Jurkat, Clone E6-1 (cell line): ENCODE measurements around the gene PDIA5.

Experiments used
- DNase-seq: peaks from one replicate; pipeline ENCODE4 v3.0.0-alpha.2; 2011; ENCODE audit warnings: low read depth, low spot score
- H3K4me3 ChIP-seq: 2 replicates; pipeline ENCODE4 v1.5.1; 2011; ENCODE audit warnings: mild to moderate bottlenecking, low read length, control low read depth, moderate library complexity

PDIA5 gene

DNA sequence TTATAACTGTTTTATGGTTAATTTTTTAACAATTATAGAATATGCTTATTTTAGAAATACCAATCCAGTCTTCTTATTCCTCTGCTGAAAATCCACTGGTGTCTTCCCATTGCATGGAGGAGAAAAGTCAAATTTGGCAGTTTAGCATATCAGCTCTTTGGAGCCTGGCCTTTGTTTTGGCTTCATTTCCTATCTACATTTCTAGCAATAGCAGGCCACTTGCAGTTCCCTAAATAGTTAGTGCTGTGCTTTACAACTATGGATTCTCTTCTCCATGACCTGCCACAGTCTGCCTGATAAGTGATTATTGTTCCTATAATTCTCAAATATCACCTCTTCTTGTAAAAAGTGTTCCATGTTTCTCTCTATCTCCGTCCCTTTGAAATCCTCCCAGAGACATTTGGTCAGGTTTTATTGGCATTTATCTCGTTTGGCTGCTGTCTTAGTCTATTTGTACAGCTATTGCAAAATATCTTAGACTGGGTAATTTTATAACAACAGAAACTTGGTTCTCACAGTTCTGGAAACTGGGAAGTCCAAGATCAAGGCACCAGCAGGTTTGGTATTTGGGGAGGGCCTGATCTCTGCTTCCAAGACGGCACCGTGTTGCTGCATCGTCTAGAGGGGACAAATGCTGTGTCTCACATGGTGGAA lies 126.8 kb downstream of the PDIA5 start:
- DNase-seq, result no peak
- no peak overlapping the region for H3K4me3 ChIP-seq

DNA sequence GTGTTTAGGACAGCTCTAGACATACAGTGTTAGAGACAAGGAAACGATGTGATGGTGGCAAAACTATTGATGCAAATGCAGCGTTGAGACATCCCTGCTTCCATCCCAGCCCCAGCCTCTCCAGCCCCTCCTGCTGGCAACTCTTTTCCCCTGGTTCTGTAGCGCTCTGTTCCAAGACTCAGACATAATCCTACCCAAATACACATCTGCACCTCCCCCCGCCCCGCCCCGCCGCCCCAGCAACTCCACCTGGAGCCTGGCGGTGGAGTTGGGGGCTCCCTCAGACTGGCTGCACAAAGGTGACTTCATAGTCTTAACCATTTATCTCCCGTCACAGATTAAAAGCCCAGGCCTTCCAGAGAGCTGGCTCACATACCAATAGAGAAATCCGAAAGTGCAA lies 127.7 kb downstream of the PDIA5 start:
- DNase-seq, result no peak
- H3K4me3 ChIP-seq, result no peak overlapping the region

DNA sequence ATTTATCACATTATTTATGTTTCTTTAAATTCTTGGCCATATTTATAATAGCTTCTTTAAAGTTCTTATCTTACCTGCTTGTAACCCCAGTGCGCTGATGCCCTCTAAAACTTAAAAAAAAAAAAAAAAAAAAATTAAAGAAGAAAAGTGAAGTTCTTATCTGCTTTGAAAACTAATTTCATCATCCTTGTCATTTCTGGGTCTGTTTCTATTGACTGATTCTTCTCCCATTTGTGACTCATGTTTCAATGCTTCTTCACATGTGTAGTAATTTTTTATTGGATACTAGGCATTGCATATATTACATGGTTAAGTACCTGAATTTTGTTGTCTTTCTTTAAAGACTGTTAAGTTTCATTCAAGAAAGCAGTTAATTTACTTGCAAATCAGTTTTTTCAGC lies 131.5 kb downstream of the PDIA5 start:
- no peak for DNase-seq
- no peak overlapping the region for H3K4me3 ChIP-seq

DNA sequence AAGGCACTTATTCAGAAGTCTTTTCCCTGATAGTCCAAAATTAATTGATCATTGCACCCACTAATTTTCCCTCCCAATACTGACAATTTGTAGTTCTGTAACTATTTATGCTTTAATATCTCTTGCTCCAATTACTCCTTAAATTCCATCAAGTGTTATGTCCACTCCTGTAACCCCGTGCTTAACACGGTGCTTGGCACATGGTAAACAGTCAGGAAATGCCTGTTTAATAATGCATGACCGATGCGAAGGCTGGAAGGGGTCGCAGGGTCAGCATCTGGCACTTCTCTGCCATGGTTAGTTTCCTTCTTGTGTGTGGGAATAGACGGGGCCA lies 134.4 kb downstream of the PDIA5 start:
- DNase-seq, result no peak
- H3K4me3 ChIP-seq, result peak overlapping the region; percentile 77

DNA sequence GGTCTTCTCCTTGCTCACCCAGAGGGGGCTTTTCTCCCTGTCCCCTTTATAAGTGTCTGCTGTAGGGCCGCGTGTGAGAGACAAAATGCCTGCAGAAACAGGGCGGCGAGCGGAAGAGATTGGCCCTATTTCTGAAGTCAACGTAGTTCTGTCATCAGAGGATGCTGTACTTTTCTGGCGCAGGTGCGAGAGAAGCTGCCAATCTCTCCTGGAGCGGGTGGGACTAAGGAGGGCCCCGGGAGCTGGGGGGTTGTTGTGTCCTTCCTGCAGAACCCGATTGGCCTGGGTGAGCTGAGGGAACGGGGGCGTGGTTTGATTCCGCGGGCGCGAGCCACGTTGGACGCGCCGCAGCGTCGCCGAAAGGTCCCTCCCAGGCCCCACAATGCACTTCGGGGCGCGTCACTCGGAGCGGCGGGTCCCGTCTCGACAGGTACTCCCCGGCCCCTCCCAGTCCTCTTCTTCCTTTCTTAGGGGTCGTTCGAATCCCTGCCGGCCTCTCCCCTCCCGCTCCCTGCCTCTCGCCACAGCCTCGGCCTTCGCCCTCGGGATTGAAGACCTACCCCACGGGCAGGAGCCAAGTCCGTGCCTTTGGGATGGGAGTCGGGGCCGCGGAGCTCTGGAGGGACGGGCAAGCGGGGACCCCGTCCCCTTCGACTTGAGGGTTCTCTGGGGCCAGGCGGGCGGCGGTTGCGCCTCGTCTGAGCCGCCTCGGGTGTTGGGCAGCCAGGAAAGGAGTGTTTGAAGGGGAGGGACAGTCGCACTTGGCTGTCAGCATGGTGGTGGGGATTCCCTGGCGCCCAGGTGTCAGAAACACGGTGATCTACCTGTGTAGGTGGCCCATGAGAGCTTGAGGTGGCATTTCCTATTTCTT lies 135.0 kb downstream of the PDIA5 start, which contains the start of gene SEC22A:
Gene SEC22A (plus strand): TSS at position 387 of the 871 bp plus-strand sequence. CDS start 7,275 bp downstream, outside the sequence.
- peak within 1 kb of the TSS; percentile 77 for H3K4me3 ChIP-seq
- peak; percentile 98 for DNase-seq

DNA sequence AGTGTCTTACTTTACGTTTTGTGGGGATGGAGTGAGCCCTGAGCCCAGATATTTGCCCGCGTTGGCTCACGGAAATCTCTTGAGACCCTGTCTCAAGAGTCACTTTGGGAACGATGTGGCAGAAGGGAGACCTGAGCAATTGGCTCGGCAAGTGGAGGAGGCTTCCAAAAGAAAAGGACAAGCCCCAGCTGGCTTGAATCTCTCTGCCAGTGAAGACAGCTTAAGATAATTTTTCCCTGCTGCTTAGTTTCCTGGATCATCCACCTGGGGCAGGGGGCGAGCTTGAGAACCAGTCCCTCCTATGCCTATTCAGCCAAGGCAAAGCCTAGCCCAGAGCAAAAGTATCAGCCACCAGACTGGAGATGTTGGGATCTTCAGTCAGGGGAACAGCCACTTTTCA lies 135.6 kb downstream of the PDIA5 start:
- no peak for DNase-seq

More for the DNA sequence above, 135.6 kb downstream of the PDIA5 start:
- peak overlapping the region; percentile 77 for H3K4me3 ChIP-seq
